HepG2 (cell line): Measurements from ENCODE around the gene DDX18. TPM values are rescaled to one million over a fixed set of nuclear protein-coding genes. Genes with fewer than 3 reads are reported as not detected.

ENCODE experiments used
- HNRNPUL1 ChIP-seq: fragments of 200-400 bp; formaldehyde crosslinking; IDR thresholded peaks from 2 replicates; pipeline ENCODE4 v1.6.1; 2017; ENCODE audit warnings: low read depth, mild to moderate bottlenecking, low read length, moderate library complexity
- KMT2B ChIP-seq: IDR thresholded peaks from 2 replicates; pipeline ENCODE4 v1.6.1; 2016; ENCODE audit warnings: missing genetic modification reagents, missing compliant biosample characterization
- PHF21A ChIP-seq: sonication (generic); formaldehyde crosslinking; IDR thresholded peaks from 2 replicates; pipeline ENCODE4 v1.5.0; 2020; ENCODE audit warnings: mild to moderate bottlenecking, missing genetic modification reagents
- ZHX1 ChIP-seq: sonication (generic); formaldehyde crosslinking; IDR thresholded peaks from 2 replicates; pipeline ENCODE4 v1.8.1; 2022; ENCODE audit warnings: low read depth, mild to moderate bottlenecking, missing genetic modification reagents
- ZNF260 ChIP-seq: sonication (generic); formaldehyde crosslinking; IDR thresholded peaks from 2 replicates; pipeline ENCODE4 v1.4.0; 2020; ENCODE audit warnings: missing genetic modification reagents, low read depth, mild to moderate bottlenecking, borderline replicate concordance
- ZNF547 ChIP-seq: sonication (generic); formaldehyde crosslinking; IDR thresholded peaks from 2 replicates; pipeline ENCODE4 v1.5.1; 2020; ENCODE audit warnings: mild to moderate bottlenecking, missing genetic modification reagents
- ZNF552 ChIP-seq: sonication (generic); formaldehyde crosslinking; IDR thresholded peaks from 2 replicates; pipeline ENCODE4 v1.9.0; 2022; ENCODE audit warnings: missing genetic modification reagents, mild to moderate bottlenecking, borderline replicate concordance
- ZNF652 ChIP-seq: IDR thresholded peaks from 2 replicates; pipeline ENCODE4 v1.6.1; 2016; ENCODE audit warnings: low read depth, borderline replicate concordance
- polyA plus RNA-seq, 8 experiments: library from polyadenylated mRNA; depleted of rRNA in 3 of 8; stranded (reverse) in 7 of 8; unstranded in 1 of 8; fragments of >200 nt; fragmentation: Illumina TruSeq in 4 of 8; extraction: Trizol in 4 of 8; gene quantifications; 2 replicates each; pipeline versions ENCODE4 v1.2.1 to v1.2.3, GENCODE V29; 2011 to 2016; ENCODE audit warnings: low read depth in 4 of 8, missing spikeins in 1 of 8, mixed read lengths in 1 of 8; ENCODE audit not compliant: insufficient read depth in 1 of 8
- total RNA-seq, 5 experiments: library from RNA; depleted of rRNA; stranded (reverse); fragments of >200 nt; fragmentation: Illumina TruSeq; extraction: Trizol; gene quantifications; 2 replicates each; pipeline ENCODE4 v1.2.3, GENCODE V29; 2016; ENCODE audit warnings: low read depth in 1 of 5
- TF ChIP-seq, protein P1 (sequence below): sonication (generic); formaldehyde crosslinking; IDR thresholded peaks from 2 replicates; pipeline ENCODE4 v1.4.0; 2020; ENCODE audit warnings: mild to moderate bottlenecking, missing genetic modification reagents
- TF ChIP-seq, protein P2 (sequence below): sonication (generic); formaldehyde crosslinking; conservative IDR thresholded peaks from 2 replicates; pipeline ENCODE4 v1.8.1; 2023; ENCODE audit warnings: missing genetic modification reagents
- TF ChIP-seq, protein P3 (sequence below): sonication (generic); formaldehyde crosslinking; IDR thresholded peaks from 2 replicates; pipeline ENCODE4 v1.4.0; 2020; ENCODE audit warnings: low read depth, missing genetic modification reagents

The DDX18 gene
- total and polyA plus RNA-seq, 2 of the 13 experiments (the other 11 are each of a cell fraction or from before 2014, with no cell fraction given): 64.0 to 134 TPM

- TF ChIP-seq, protein P1, sequence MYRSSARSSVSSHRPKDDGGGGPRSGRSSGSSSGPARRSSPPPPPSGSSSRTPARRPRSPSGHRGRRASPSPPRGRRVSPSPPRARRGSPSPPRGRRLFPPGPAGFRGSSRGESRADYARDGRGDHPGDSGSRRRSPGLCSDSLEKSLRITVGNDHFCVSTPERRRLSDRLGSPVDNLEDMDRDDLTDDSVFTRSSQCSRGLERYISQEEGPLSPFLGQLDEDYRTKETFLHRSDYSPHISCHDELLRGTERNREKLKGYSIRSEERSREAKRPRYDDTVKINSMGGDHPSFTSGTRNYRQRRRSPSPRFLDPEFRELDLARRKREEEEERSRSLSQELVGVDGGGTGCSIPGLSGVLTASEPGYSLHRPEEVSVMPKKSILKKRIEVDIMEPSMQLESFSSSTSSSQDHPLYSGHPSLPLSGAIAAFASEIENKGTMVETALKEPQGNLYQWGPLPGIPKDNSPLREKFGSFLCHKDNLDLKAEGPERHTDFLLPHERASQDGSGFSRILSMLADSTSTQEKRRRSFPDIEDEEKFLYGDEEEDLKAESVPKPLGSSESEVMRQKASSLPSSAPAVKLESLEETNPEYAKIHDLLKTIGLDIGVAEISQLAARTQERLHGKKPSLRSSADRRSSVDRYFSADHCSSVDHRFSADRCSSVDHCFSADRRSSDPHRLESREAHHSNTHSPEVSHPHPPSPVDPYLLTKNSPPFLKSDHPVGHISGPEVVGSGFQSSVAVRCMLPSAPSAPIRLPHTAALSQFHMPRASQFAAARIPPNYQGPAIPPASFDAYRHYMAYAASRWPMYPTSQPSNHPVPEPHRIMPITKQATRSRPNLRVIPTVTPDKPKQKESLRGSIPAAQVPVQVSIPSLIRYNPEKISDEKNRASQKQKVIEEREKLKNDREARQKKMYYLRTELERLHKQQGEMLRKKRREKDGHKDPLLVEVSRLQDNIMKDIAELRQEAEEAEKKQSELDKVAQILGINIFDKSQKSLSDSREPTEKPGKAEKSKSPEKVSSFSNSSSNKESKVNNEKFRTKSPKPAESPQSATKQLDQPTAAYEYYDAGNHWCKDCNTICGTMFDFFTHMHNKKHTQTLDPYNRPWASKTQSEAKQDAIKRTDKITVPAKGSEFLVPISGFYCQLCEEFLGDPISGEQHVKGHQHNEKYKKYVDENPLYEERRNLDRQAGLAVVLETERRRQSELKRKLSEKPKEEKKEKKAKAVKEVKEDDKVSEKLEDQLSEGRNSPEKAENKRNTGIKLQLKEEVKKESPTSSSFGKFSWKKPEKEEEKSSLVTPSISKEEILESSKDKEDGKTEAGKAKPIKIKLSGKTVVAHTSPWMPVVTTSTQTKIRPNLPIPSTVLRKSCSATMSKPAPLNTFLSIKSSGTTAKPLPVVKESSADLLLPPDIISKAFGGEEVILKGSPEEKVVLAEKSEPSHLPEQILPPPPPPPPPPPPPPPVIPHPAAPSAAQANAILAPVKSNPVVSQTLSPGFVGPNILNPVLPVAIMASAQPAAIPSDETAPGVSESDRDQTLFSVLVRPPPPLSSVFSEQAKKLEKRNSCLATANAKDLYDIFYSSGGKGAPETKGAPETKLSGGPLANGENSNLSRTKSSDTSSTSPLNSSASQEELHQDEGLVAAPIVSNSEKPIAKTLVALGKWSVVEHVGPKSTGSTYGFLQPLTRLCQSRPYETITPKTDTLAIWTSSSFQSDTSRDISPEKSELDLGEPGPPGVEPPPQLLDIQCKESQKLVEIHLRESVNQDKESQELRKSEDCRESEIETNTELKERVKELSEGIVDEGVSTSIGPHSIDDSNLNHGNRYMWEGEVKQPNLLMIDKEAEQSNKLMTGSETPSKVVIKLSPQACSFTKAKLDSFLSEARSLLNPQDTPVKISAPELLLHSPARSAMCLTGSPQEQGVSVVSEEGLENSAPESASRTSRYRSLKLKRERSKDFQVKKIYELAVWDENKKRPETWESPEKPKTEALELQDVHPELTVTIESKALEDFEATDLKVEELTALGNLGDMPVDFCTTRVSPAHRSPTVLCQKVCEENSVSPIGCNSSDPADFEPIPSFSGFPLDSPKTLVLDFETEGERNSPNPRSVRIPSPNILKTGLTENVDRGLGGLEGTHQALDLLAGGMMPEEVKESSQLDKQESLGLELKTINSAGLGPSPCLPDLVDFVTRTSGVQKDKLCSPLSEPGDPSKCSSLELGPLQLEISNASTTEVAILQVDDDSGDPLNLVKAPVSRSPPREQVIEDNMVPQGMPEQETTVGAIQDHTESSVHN (CRISPR knock-in tag): 0 out of 2 replicates have a peak, but pooled peaks have one; percentile 48
- TF ChIP-seq KMT2B (CRISPR knock-in tag): no peak
- TF ChIP-seq, protein P2, sequence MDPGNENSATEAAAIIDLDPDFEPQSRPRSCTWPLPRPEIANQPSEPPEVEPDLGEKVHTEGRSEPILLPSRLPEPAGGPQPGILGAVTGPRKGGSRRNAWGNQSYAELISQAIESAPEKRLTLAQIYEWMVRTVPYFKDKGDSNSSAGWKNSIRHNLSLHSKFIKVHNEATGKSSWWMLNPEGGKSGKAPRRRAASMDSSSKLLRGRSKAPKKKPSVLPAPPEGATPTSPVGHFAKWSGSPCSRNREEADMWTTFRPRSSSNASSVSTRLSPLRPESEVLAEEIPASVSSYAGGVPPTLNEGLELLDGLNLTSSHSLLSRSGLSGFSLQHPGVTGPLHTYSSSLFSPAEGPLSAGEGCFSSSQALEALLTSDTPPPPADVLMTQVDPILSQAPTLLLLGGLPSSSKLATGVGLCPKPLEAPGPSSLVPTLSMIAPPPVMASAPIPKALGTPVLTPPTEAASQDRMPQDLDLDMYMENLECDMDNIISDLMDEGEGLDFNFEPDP: no peak
- TF ChIP-seq, protein P3, sequence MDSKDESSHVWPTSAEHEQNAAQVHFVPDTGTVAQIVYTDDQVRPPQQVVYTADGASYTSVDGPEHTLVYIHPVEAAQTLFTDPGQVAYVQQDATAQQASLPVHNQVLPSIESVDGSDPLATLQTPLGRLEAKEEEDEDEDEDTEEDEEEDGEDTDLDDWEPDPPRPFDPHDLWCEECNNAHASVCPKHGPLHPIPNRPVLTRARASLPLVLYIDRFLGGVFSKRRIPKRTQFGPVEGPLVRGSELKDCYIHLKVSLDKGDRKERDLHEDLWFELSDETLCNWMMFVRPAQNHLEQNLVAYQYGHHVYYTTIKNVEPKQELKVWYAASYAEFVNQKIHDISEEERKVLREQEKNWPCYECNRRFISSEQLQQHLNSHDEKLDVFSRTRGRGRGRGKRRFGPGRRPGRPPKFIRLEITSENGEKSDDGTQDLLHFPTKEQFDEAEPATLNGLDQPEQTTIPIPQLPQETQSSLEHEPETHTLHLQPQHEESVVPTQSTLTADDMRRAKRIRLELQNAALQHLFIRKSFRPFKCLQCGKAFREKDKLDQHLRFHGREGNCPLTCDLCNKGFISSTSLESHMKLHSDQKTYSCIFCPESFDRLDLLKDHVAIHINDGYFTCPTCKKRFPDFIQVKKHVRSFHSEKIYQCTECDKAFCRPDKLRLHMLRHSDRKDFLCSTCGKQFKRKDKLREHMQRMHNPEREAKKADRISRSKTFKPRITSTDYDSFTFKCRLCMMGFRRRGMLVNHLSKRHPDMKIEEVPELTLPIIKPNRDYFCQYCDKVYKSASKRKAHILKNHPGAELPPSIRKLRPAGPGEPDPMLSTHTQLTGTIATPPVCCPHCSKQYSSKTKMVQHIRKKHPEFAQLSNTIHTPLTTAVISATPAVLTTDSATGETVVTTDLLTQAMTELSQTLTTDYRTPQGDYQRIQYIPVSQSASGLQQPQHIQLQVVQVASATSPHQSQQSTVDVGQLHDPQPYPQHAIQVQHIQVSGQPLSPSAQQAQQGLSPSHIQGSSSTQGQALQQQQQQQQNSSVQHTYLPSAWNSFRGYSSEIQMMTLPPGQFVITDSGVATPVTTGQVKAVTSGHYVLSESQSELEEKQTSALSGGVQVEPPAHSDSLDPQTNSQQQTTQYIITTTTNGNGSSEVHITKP: 0 out of 2 replicates have a peak, but pooled peaks have one; percentile 41
- no peak for TF ChIP-seq PHF21A (CRISPR knock-in tag)
- no peak for TF ChIP-seq ZNF552 (CRISPR knock-in tag)
- no peak for TF ChIP-seq ZNF547 (CRISPR knock-in tag)
- TF ChIP-seq ZNF652: no peak
- TF ChIP-seq ZNF260 (CRISPR knock-in tag): no peak
- TF ChIP-seq HNRNPUL1: no peak
- TF ChIP-seq ZHX1 (CRISPR knock-in tag): no peak
Observed at GRCh38 chr2:117835990-117836760, 21.7 kb downstream of the DDX18 start (continued).
